Measurements from ENCODE around the gene ZNF423.

Gene ZNF423

DNA sequence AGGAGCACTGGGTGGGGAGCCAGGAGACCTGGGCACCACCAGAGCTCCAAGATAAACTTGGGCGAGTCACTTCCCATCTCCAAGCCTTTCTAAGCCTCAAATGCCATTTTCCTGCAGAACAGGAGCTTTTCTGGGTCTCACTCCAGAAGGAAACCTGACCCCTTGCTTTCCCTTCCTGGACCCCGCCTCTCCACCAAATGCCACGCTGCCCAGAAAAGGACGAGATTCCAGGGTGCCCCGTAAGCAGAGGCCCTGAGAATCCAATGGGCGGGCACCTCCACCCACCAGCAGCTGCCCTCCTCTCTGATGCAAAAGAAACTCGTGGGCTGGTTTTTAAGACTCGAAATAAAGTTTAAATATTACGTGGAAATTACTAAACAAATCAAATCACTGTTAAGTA is 31.3 kb downstream of the ZNF423 start:
- DNase-seq (ENCODE audit: low read depth) = no peak

- DNase-seq (ENCODE audit: low read depth) = no peak
Observed at GRCh38 chr16:49822649-49823370, 33.1 kb downstream of the ZNF423 start.

- DNase-seq (ENCODE audit: low read depth) = no peak
Observed at GRCh38 chr16:49821614-49822282, 34.2 kb downstream of the ZNF423 start.

DNA sequence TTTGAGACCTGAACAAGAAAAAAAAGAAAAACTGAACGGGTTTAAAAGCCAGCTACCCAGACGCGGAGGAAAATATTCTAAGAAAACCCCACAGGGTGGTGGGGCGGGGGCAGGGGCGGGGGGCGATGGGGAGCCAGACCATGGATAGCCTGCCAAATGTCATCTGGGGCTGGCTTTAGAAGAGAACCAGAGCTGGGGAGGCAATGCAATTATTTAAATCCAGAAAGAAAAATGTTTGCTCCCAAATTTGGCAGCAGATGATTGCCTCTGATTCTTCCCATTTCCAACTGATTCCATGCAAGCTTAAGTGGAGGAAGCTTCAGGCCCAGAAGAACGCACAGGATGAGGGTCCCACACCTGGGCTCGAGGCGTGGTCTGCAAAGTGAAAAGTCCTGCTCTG is 34.8 kb downstream of the ZNF423 start:
- DNase-seq (ENCODE audit: low read depth) = no peak

GRCh38 chr16:49817754-49818507 is 38.0 kb downstream of the ZNF423 start:
- DNase-seq (ENCODE audit: low read depth) = no peak

- DNase-seq (ENCODE audit: low read depth) = no peak
Observed at GRCh38 chr16:49816875-49817274, 39.0 kb downstream of the ZNF423 start.

GRCh38 chr16:49811644-49812334 is 44.1 kb downstream of the ZNF423 start:
- no peak for DNase-seq (ENCODE audit: low read depth)

GRCh38 chr16:49810831-49811230 is 45.1 kb downstream of the ZNF423 start:
- DNase-seq (ENCODE audit: low read depth) = no peak

DNA sequence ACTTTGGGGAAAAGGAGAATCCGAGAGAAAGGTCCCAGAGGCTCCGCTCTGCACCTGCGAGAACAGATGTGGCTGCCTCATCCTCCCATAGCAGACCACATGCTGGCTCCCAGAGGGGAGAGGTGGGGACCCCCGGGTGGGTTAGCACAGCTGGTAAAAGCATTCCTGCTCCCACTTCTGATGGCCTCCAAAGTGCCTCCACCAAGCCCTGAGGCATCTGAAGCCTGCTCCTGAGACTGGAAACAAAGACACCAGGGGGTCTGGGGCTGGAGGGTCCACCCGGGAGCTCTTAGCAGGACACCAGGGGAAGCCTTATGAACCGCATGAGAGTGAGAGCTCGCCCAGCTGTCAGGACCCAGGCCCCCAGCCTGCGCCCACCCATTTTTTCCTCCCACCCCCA is 46.4 kb downstream of the ZNF423 start:
- DNase-seq (ENCODE audit: low read depth) = no peak

- no peak for DNase-seq (ENCODE audit: low read depth)
Observed at GRCh38 chr16:49809062-49809461, 46.9 kb downstream of the ZNF423 start.

DNA sequence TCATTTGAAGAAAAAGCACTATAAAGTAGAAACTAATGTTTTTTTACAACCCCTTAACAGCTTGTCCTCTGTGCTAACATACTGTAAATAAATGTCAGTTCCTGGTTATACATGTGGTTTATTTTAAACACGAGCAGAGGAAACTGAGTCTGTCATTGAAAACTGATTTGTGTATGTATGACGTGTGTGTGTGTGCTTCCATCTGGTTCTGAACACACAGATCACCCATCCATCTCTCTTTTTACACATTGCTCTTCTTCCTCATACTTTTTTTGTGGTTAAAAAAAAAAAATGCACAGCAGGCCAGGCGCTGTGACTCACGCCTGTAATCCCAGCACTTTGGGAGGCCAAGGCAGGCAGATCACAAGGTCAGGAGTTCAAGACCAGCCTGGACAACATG is 49.5 kb downstream of the ZNF423 start:
- no peak for DNase-seq (ENCODE audit: low read depth)

DNA sequence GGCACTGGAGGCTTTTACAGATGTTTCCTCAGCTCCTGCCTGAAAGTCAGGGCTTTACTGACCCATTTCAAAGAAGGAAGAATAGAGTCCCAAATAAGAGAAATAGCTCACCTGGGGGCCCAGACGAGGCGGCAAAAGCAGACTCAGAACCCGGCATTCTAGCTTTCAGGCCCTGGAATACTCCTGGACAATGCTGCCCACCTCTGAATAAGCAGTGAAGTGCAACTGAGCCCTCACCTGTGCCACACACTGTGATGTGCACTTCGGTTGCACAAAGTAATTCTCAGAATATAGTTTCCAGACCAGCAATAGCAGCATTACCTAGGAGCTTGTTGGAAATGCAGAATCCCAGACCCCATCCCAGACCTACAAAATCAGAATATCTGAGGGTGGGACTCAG is 54.6 kb downstream of the ZNF423 start:
- DNase-seq (ENCODE audit: low read depth) = no peak

- DNase-seq (ENCODE audit: low read depth) = no peak
Observed at GRCh38 chr16:49800876-49801275, 55.0 kb downstream of the ZNF423 start.

- no peak for DNase-seq (ENCODE audit: low read depth)
Observed at GRCh38 chr16:49800441-49800840, 55.5 kb downstream of the ZNF423 start.

GRCh38 chr16:49799172-49799571 is 56.7 kb downstream of the ZNF423 start:
- no peak for DNase-seq (ENCODE audit: low read depth)

- DNase-seq (ENCODE audit: low read depth) = no peak
Observed at GRCh38 chr16:49795513-49795912, 60.4 kb downstream of the ZNF423 start.

DNA sequence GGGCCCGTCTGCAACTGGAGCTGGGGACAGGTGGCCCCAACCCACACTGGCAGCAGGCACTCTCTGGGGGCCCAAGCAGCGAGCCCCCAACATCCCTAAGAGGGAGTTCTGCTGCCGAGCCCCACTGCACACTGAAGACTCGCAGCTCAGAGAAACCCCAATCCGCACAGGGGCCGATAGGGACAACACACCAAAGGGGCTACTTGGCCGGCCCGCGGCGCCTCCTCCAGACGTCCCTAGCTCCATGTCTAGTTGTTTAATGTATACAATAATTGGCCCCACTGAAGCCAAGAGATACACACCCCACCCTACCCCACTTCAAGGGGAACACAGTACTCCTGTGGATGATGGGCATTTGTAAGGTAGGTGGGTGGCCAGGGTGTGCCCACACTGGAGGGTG is 62.7 kb downstream of the ZNF423 start:
- no peak for DNase-seq (ENCODE audit: low read depth)

DNA sequence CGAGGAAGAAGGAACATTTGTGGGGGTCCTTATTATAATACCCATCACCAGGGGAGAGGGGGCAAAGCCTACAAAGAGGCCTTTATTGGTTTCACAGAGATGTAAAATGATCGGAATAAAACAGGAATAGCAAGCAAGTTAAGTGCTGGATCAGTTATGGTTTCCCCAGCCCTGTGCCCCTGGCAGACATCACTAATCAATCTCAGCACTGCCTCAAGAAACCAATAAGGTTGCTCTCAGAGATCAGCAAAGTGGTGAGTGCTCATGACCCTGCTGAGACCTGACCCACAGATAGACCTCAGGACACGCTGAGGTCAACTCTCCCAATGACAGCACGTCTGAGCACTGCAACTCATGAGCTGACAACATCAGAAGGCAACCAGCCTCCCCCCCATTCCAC is 66.3 kb downstream of the ZNF423 start:
- no peak for DNase-seq (ENCODE audit: low read depth)

GRCh38 chr16:49788986-49789385 is 66.9 kb downstream of the ZNF423 start:
- no peak for DNase-seq (ENCODE audit: low read depth)

- no peak for DNase-seq (ENCODE audit: low read depth)
Observed at GRCh38 chr16:49788572-49788971, 67.3 kb downstream of the ZNF423 start.

DNA sequence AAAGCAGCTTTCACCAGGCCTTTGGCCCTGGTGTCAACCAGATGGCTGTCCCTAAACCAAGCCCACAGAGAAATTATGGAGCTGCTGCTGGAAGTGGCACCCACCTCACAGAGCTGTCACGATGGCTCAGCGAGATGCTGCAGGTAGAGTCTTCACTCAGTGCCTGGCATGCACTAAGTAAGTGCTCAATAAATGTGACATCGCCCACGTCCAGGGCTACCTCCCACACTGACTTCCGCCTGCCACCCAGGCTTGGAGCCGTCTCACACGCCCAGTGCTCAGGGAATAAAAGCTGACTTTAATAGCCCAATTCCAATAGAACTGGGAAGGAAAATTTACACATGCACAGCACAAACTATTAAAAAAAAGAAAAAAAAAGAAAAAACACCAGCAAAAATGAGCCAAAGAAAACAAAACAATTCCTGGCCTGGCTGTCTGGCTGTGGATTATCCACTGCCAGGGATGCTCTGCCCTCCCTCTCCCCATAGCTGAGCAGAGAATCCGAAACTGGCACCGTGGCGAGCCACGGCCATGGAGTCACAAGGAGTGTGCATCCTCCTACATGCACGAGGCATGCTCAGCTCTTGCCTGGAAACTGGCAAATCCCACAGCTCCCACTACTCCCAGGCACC is 68.9 kb downstream of the ZNF423 start:
- no peak for DNase-seq (ENCODE audit: low read depth)

GRCh38 chr16:49785970-49786369 is 69.9 kb downstream of the ZNF423 start:
- no peak for DNase-seq (ENCODE audit: low read depth)

All from non-pigmented ciliary epithelial cell (primary cell).